ENCODE results near the gene PRKCE. TPM values are rescaled to one million over a fixed set of nuclear protein-coding genes. Genes with fewer than 3 reads are reported as not detected.

The PRKCE gene
- total RNA-seq, 1 experiment from 2014 or later, result 1.3 TPM

GRCh38 chr2:45938649-45939511, 287.4 kb downstream of the PRKCE start:
- no peaks in the 10 kb centered on the region for H3K79me1 ChIP-seq (ENCODE audit: insufficient read depth, low read depth, low read length, poor library complexity, severe bottlenecking)
- H3K4me3 Mint-ChIP-seq, result no peak overlapping the region
- no peak overlapping the region for H3K18ac ChIP-seq (ENCODE audit: insufficient read length, low read depth, low read length)
- H3K9me3 ChIP-seq (ENCODE audit: control insufficient read depth, low read depth, low read length), result no peaks in the 10 kb centered on the region
- no peaks in the 10 kb centered on the region for H4K20me1 ChIP-seq (ENCODE audit: control insufficient read depth, insufficient read depth, insufficient read length)
- H2BK5ac ChIP-seq (ENCODE audit: insufficient read length, low read length), result no peak overlapping the region
- H3K27ac Mint-ChIP-seq, result peak overlapping the region in 1 of 3 experiments; percentile 3; a peak in 1 of 7 replicates
- H3K23ac ChIP-seq (ENCODE audit: insufficient read length, low read depth, low read length), result no peak overlapping the region
- no peak overlapping the region for H3K56ac ChIP-seq (ENCODE audit: insufficient read length, low read depth, low read length)
- no peaks in the 10 kb centered on the region for H3K79me2 ChIP-seq (ENCODE audit: insufficient read depth, low read length)
- H4K5ac ChIP-seq (ENCODE audit: insufficient read length, low read depth, low read length), result no peak overlapping the region
- H2BK20ac ChIP-seq (ENCODE audit: low read depth, low read length, poor library complexity, severe bottlenecking), result no peak overlapping the region
- no peak overlapping the region for H3K14ac ChIP-seq (ENCODE audit: insufficient read depth, low read length)
- H2BK120ac ChIP-seq (ENCODE audit: low read depth, low read length, poor library complexity, severe bottlenecking), result no peak overlapping the region
- no peak overlapping the region for H2AFZ ChIP-seq (ENCODE audit: low read length)
- DNase-seq, result peak; percentile 56
- H3K9me3 Mint-ChIP-seq, result no peaks in the 10 kb centered on the region
- H3K27me3 Mint-ChIP-seq (ENCODE audit: low read depth), result peaks cover 3% of the 10 kb centered on the region; the same call in 1 of the 2 replicates
- H3K36me3 Mint-ChIP-seq (ENCODE audit: insufficient read depth in 1 of 3, low read depth in 3 of 3), result no peaks in the 10 kb centered on the region
- no peaks in the 10 kb centered on the region for H3K23me2 ChIP-seq (ENCODE audit: insufficient read length, low read depth, low read length, poor library complexity, severe bottlenecking)
- H3T11ph ChIP-seq (ENCODE audit: low read length), result no peak overlapping the region
- H2BK12ac ChIP-seq (ENCODE audit: insufficient read length, low read depth, low read length), result no peak overlapping the region
- no peak overlapping the region for H3K27ac ChIP-seq (ENCODE audit: insufficient read length, low read depth, low read length)
- H3K4me2 ChIP-seq (ENCODE audit: insufficient read depth, insufficient read length, low read length), result no peak overlapping the region
- H3K4ac ChIP-seq (ENCODE audit: low read depth, low read length), result no peak overlapping the region
- H2AK5ac ChIP-seq (ENCODE audit: insufficient read length, low read length), result no peak overlapping the region
- no CpG with 5 or more reads among the region's 13 CpGs for WGBS (ENCODE audit: extremely low coverage, insufficient read length, low lambda C conversion rate)
- no peak overlapping the region for H3K9ac ChIP-seq (ENCODE audit: extremely low read depth, insufficient read length, low read length)
- H2BK15ac ChIP-seq (ENCODE audit: low read depth, low read length), result no peak overlapping the region
- H3K4me1 ChIP-seq (ENCODE audit: insufficient read depth, low read length), result no peaks in the 10 kb centered on the region; the same call in 1 of the 2 replicates
- TF ChIP-seq CTCF (conservative IDR thresholded peaks at IDR 0.05), result no peak
- peaks cover 25 to 26% of the 10 kb centered on the region in 2 experiments for H3K4me1 Mint-ChIP-seq
- no peaks in the 10 kb centered on the region for H3K27me3 ChIP-seq (ENCODE audit: insufficient read depth, low read length)
- H4K8ac ChIP-seq (replicated peaks; ENCODE audit: insufficient read length, low read depth, low read length), result no peak overlapping the region
- no peak overlapping the region for H4K91ac ChIP-seq (ENCODE audit: insufficient read length, low read depth, low read length)
